Measurements from ENCODE around the gene AASS. TPM values are rescaled to one million over a fixed set of nuclear protein-coding genes. Genes with fewer than 3 reads are reported as not detected.
"Not testable (repeated sequence)": the region's sequence is repeated elsewhere in the genome, so short reads cannot be mapped to it uniquely, and the experiment has no call there.

AASS gene
- total RNA-seq, 2 donors from 2014 or later, result 60.5 to 99.7 TPM

GRCh38 chr7:122136078-122136477 lies 8.0 kb downstream of the AASS start:
- Mint-ChIP-seq H3K36me3 (ENCODE audit: low read depth) (peaks cover 10% of the 10 kb centered on the region), H3K4me1 (peaks cover 15% of the 10 kb centered on the region), H3K27ac (no peak overlapping the region), H3K4me3 (no peak overlapping the region), H3K27me3 (ENCODE audit: insufficient read depth) (no peaks in the 10 kb centered on the region), H3K9me3 (no peaks in the 10 kb centered on the region)
- TF ChIP-seq CTCF (conservative IDR thresholded peaks at IDR 0.05), result no peak
- 50 to 68% methylated on average over 1 to 2 of the region's 3 CpGs for WGBS, 2 experiments (ENCODE audit: insufficient coverage in 1 of 2, insufficient read length in 1 of 2)
- Histone ChIP-seq H3K27me3 (ENCODE audit: control insufficient read depth, insufficient read depth, low read length, poor library complexity, severe bottlenecking) (no peaks in the 10 kb centered on the region), H3K9me3 (ENCODE audit: control insufficient read depth, low read length) (no peaks in the 10 kb centered on the region), H3K4me3 (ENCODE audit: low read length) (no peak overlapping the region), H3K27ac (ENCODE audit: low read depth, low read length) (no peak overlapping the region), H3K9ac (ENCODE audit: extremely low read depth, low read length, poor library complexity, severe bottlenecking) (no peak overlapping the region), H3K4me1 (ENCODE audit: control insufficient read depth, insufficient read depth, low read length) (no peaks in the 10 kb centered on the region), H3K36me3 (ENCODE audit: control insufficient read depth, insufficient read depth, low read length) (no peaks in the 10 kb centered on the region)
- no peak for DNase-seq

GRCh38 chr7:122135275-122135674 lies 8.8 kb downstream of the AASS start:
- H3K4me1 Mint-ChIP-seq, result peaks cover 15% of the 10 kb centered on the region
- no peak for TF ChIP-seq CTCF (conservative IDR thresholded peaks at IDR 0.05)
- no peaks in the 10 kb centered on the region for H3K36me3 ChIP-seq (ENCODE audit: control insufficient read depth, insufficient read depth, low read length)

GRCh38 chr7:122134793-122135192 lies 9.3 kb downstream of the AASS start:
- H3K4me1 Mint-ChIP-seq, result peaks cover 15% of the 10 kb centered on the region
- not testable (repeated sequence) for H3K4me1 ChIP-seq (ENCODE audit: control insufficient read depth, insufficient read depth, low read length); H3K27ac ChIP-seq (ENCODE audit: low read depth, low read length); H3K27ac Mint-ChIP-seq; H3K36me3 ChIP-seq (ENCODE audit: control insufficient read depth, insufficient read depth, low read length); H3K4me3 Mint-ChIP-seq; H3K27me3 Mint-ChIP-seq (ENCODE audit: insufficient read depth); H3K27me3 ChIP-seq (ENCODE audit: control insufficient read depth, insufficient read depth, low read length, poor library complexity, severe bottlenecking); H3K9me3 Mint-ChIP-seq; H3K9me3 ChIP-seq (ENCODE audit: control insufficient read depth, low read length); H3K4me3 ChIP-seq (ENCODE audit: low read length); H3K9ac ChIP-seq (ENCODE audit: extremely low read depth, low read length, poor library complexity, severe bottlenecking); DNase-seq
- 97 to 100% methylated on average over 1 to 3 of the region's 3 CpGs for WGBS, 2 experiments (ENCODE audit: insufficient coverage in 1 of 2, insufficient read length in 1 of 2)
- peaks cover 14% of the 10 kb centered on the region for H3K36me3 Mint-ChIP-seq (ENCODE audit: low read depth)

More at GRCh38 chr7:122135275-122135674, 8.8 kb downstream of the AASS start:
- Histone ChIP-seq H3K27ac (ENCODE audit: low read depth, low read length) (no peak overlapping the region), H3K9me3 (ENCODE audit: control insufficient read depth, low read length) (no peaks in the 10 kb centered on the region), H3K4me1 (ENCODE audit: control insufficient read depth, insufficient read depth, low read length) (no peaks in the 10 kb centered on the region), H3K9ac (ENCODE audit: extremely low read depth, low read length, poor library complexity, severe bottlenecking) (no peak overlapping the region), H3K27me3 (ENCODE audit: control insufficient read depth, insufficient read depth, low read length, poor library complexity, severe bottlenecking) (no peaks in the 10 kb centered on the region), H3K4me3 (ENCODE audit: low read length) (no peak overlapping the region)
- DNase-seq, result no peak
- Mint-ChIP-seq H3K27me3 (ENCODE audit: insufficient read depth) (no peaks in the 10 kb centered on the region), H3K27ac (no peak overlapping the region), H3K9me3 (no peaks in the 10 kb centered on the region), H3K36me3 (ENCODE audit: low read depth) (peaks cover 14% of the 10 kb centered on the region), H3K4me3 (no peak overlapping the region)
- WGBS, 2 experiments (ENCODE audit: insufficient coverage in 1 of 2, insufficient read length in 1 of 2), result 97 to 100% methylated on average over 1 to 4 of the region's 4 CpGs

- H3K4me3 Mint-ChIP-seq, result no peak overlapping the region
- Histone ChIP-seq H3K36me3 (ENCODE audit: control insufficient read depth, insufficient read depth, low read length) (peaks cover 6% of the 10 kb centered on the region), H3K27me3 (ENCODE audit: control insufficient read depth, insufficient read depth, low read length, poor library complexity, severe bottlenecking) (no peaks in the 10 kb centered on the region), H3K4me3 (ENCODE audit: low read length) (no peak overlapping the region), H3K9me3 (ENCODE audit: control insufficient read depth, low read length) (no peaks in the 10 kb centered on the region), H3K9ac (ENCODE audit: extremely low read depth, low read length, poor library complexity, severe bottlenecking) (no peak overlapping the region), H3K27ac (ENCODE audit: low read depth, low read length) (no peak overlapping the region), H3K4me1 (ENCODE audit: control insufficient read depth, insufficient read depth, low read length) (no peaks in the 10 kb centered on the region)
- no peaks in the 10 kb centered on the region for H3K27me3 Mint-ChIP-seq (ENCODE audit: insufficient read depth)
- H3K9me3 Mint-ChIP-seq, result no peaks in the 10 kb centered on the region
- TF ChIP-seq CTCF (conservative IDR thresholded peaks at IDR 0.05), result no peak
- no peak overlapping the region for H3K27ac Mint-ChIP-seq
- H3K4me1 Mint-ChIP-seq, result peaks cover 12% of the 10 kb centered on the region
- DNase-seq, result no peak
- H3K36me3 Mint-ChIP-seq (ENCODE audit: low read depth), result peaks cover 18% of the 10 kb centered on the region
- WGBS, 2 experiments (ENCODE audit: insufficient coverage in 1 of 2, insufficient read length in 1 of 2), result 94 to 96% methylated on average over 8 of the region's 8 CpGs
Observed at GRCh38 chr7:122133477-122133876, 10.6 kb downstream of the AASS start.
